Measurements from ENCODE around the gene ATF6B. TPM values are rescaled to one million over a fixed set of nuclear protein-coding genes. Genes with fewer than 3 reads are reported as not detected.

The ATF6B gene
- total RNA-seq, 1 donor, result 49.8 TPM

Small RNAs within 50 kb of the gene (small RNA-seq; reads per million reads assigned to genes)
- not detected for gene RNA5SP206

Other genes starting within 250 kb of the ATF6B start
- 0.81 TPM for gene SLC44A4, start 249.2 kb downstream of the ATF6B start, total RNA-seq
- gene EHMT2, start 230.5 kb downstream of the ATF6B start, total RNA-seq, result 128 TPM
- 8.9 TPM for gene ZBTB12, start 226.2 kb downstream of the ATF6B start, total RNA-seq
- gene C2, start 200.5 kb downstream of the ATF6B start, total RNA-seq, result 0.54 TPM
- 0.54 TPM for gene CFB, start 182.2 kb downstream of the ATF6B start, total RNA-seq
- gene NELFE, start 169.3 kb downstream of the ATF6B start, total RNA-seq, result 44.7 TPM
- gene SKIC2, start 169.1 kb downstream of the ATF6B start, total RNA-seq, result 62.7 TPM
- gene DXO, start 156.1 kb downstream of the ATF6B start, total RNA-seq, result 36.4 TPM
- 5.9 TPM for gene C4A, start 146.2 kb downstream of the ATF6B start, total RNA-seq
- 4.6 TPM for gene C4B, start 113.5 kb downstream of the ATF6B start, total RNA-seq
- 0.27 TPM for gene CYP21A2, start 89.8 kb downstream of the ATF6B start, total RNA-seq
- 1.1 TPM for gene TNXB, start 18.9 kb downstream of the ATF6B start, total RNA-seq
- 4.0 TPM for gene FKBPL, start 2.0 kb upstream of the ATF6B start, total RNA-seq
- gene PRRT1, start 23.7 kb upstream of the ATF6B start, total RNA-seq, result 0.27 TPM
- gene PPT2, start 25.9 kb upstream of the ATF6B start, total RNA-seq, result 30.2 TPM
- gene EGFL8, start 36.3 kb upstream of the ATF6B start, total RNA-seq, result 5.1 TPM
- gene AGPAT1, start 47.8 kb upstream of the ATF6B start, total RNA-seq, result 41.7 TPM
- 29.1 TPM for gene RNF5, start 50.2 kb upstream of the ATF6B start, total RNA-seq
- 0.81 TPM for gene AGER, start 56.0 kb upstream of the ATF6B start, total RNA-seq
- 75.9 TPM for gene PBX2, start 62.0 kb upstream of the ATF6B start, total RNA-seq
- gene GPSM3, start 64.4 kb upstream of the ATF6B start, total RNA-seq, result 58.7 TPM
- 3.5 TPM for gene NOTCH4, start 95.8 kb upstream of the ATF6B start, total RNA-seq
- gene TSBP1, start 243.7 kb upstream of the ATF6B start, total RNA-seq, result not detected

Measured in hematopoietic multipotent progenitor cell (in vitro differentiated cells).